ENCODE data around the gene PAIP2B.
A peak's percentile ranks its signal among the peaks of the same experiment; 100 is the strongest.

GRCh38 chr2:71157124-71157793 lies 69.6 kb downstream of the PAIP2B start:
- peak; percentile 75 for TF ChIP-seq CTCF (tag by site-specific recombination; IDR thresholded peaks at IDR 0.05)
- no peak for TF ChIP-seq SP3 (tag by site-specific recombination; IDR thresholded peaks at IDR 0.05)
- no peak for TF ChIP-seq ZNF146 (tag by site-specific recombination; IDR thresholded peaks at IDR 0.05)
- no peak for TF ChIP-seq ZNF549 (tag by site-specific recombination; IDR thresholded peaks at IDR 0.05)
- no peak for TF ChIP-seq GLI4 (tag by site-specific recombination; IDR thresholded peaks at IDR 0.05)

Measured in HEK293 (cell line).